GM19468 (cell line): ENCODE results near the gene VSTM2L.

Experiments
- ATAC-seq: cut with Tn5 transposase; IDR thresholded peaks from one replicate; pipeline ENCODE4 v1.9.1; 2021; ENCODE audit warnings: mild to moderate bottlenecking, moderate library complexity, moderate number of reproducible peaks; ENCODE audit not compliant: unreplicated experiment; ENCODE audit errors: extremely low read depth

The VSTM2L gene

DNA sequence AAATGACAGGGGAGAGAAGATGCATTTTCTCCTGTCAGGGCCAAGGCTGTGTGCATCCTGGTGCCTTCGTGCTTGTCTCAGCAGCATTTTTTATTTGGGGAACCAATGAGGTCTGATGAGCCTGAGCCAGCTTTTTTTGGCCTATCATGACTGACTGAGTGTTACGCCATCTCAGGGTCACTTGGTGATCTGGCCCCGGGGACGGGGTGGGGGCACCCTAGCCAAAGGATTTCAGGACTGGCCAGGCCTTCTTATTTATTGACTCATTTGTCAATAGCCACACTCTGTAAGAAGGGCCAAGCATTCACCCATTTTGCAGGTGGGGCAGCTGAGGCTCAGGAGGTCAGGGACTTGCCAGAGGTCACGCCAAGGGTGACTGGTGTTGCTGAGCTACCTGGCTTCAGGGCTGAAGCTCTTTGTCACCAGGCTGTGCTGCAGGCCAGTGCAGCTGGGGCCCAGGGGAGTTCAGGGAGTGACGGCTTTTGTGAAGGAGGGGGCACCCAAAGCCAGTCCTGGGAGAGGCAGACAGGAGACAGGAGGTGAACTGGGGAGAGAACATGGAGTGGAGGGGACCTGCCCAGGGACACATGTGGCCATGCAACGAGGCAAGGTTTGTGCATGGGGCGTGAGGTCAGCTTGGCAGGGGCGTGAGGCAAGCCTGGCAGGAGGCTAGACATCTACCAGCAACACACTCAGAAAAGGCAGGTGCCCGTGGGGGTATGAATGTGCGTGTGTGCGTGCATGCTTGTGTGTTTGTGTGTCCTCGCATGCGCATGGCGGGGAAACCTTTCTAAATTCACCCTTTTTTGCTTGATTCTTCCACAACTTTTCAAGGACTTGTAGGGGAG lies 31.1 kb downstream of the VSTM2L start:
- no peak for ATAC-seq

GRCh38 chr20:37934634-37935375 lies 31.9 kb downstream of the VSTM2L start:
- ATAC-seq, result no peak

- ATAC-seq, result no peak
Measured at GRCh38 chr20:37935435-37935834, 32.5 kb downstream of the VSTM2L start.

GRCh38 chr20:37936041-37936440 lies 33.1 kb downstream of the VSTM2L start:
- ATAC-seq, result no peak

DNA sequence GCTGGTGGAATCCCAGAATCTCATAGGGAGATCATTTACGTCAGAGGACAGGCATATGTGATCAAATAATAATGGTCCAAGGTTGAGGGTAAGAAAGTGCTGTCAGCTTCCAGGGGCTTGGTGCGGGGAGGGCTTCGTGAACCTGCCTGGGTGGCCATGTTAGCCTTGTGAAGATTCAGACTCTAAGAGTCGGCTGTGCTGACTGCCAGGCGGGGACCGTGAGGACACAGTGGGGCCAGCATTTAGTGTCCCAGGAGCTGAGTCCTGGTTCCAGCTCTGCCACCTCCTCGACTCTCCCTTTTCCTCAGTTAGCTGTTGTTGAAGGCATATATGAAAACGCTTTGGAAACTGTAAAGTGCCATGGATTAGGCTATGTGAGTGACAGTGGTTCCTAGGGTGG lies 33.5 kb downstream of the VSTM2L start:
- ATAC-seq, result no peak

- ATAC-seq, result no peak
Measured at GRCh38 chr20:37937686-37938085, 34.8 kb downstream of the VSTM2L start.

DNA sequence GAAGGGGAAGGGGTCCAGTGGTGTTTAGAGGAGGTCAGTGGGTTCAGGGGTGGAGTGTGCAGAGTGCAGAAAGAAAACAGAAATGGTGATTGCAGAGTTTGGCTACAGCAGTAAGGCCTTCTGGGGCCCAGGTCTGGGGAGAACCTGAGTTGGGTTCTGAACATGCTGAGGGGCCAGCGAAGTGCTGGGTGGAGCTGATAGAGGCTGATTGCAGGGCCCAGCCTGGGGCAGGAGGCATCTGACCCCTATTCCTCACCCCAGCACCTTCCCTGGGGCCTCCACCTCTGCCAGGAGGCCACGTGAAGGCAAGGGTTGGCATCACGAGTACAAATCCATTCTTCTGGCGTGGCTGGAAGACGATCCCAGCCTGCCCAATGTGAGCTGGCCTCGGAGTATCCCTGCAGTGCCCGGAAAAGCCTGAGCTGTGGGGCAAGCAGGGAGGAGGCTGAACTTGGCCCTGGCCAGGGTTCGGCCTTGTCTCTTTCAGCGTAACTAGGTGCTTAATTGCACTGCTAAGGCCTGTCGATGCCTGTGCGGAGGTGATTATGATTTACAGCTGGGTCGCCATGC lies 35.3 kb downstream of the VSTM2L start:
- ATAC-seq, result no peak

DNA sequence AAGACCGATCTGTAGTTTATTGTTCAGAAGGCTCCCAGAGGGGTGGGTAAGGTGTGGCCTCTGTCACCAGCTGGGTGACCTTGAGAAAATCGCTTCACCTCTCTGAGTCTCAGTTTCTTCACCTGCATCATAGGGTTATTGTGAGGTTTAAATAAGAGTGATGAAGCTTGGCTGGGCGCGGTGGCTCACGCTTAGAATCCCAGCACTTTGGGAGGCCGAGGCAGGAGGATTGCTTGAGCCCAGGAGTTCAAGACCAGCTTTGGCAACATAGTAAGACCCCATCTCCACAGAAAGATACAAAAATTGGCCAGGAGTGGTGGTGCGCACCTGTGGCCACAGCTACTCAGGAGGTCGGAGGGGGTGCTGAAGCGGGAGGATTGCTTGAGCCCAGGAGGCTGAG lies 36.0 kb downstream of the VSTM2L start:
- no peak for ATAC-seq

DNA sequence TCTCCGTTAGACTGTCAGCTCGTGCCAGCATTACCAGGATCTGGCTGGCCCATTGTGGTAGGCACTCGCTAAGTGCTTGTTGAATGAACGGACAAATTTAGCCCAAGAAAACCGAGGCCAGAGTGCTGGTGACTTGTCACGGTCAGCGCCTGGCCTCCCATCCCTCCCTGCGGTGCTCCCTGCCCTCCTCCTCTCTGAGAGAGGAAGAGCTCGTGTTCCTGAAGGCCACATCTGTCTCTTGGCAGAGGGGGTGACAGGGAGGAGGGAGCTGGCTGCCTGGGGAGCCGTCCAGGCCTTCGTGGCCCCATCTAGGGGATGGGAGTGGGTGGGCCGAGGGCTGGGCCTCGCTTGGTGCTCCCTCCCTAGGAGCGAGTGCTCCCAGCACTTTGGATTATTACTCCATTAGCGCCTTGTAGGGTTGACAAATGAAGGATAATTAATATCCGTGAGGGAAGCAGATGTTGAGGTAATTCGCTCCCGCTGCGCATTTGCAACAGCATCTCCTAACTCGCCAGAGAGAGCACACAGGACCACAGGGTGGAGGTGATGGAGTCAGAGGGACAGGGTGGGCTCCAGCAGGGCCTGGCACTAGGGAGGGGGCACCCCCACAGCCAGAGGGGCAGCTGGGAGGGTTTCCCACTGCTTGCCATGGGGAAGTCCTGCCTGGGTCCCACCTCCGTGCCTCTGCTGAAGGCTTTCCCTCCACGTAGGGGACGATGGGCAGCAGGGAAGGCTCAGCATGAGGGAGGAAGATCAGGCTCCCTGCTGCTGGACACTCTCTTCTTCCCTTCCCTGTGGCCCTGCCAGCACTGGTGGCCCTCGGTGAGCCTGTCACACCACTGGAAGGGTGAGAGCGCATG lies 37.0 kb downstream of the VSTM2L start:
- no peak for ATAC-seq

DNA sequence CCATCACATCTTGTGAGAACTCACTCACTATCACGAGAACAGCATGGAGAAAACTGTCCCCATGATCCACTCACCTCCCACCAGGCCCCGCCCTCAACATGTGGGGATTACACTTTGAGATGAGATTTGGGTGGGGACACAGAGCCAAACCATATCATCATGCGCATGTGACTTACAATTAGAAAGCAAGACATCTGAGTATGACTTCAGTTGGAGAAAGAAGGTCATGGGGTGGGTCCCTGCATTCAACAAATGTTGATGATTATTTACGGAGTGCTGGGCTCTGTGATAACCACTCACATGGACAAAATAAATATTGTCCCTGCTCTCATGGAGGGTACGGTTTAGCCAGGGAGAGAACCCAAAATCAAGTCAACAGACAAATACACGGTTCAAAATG lies 37.9 kb downstream of the VSTM2L start:
- ATAC-seq, result no peak

- no peak for ATAC-seq
Measured at GRCh38 chr20:37941332-37941731, 38.4 kb downstream of the VSTM2L start.

- ATAC-seq, result no peak
Measured at GRCh38 chr20:37941992-37942391, 39.1 kb downstream of the VSTM2L start.

DNA sequence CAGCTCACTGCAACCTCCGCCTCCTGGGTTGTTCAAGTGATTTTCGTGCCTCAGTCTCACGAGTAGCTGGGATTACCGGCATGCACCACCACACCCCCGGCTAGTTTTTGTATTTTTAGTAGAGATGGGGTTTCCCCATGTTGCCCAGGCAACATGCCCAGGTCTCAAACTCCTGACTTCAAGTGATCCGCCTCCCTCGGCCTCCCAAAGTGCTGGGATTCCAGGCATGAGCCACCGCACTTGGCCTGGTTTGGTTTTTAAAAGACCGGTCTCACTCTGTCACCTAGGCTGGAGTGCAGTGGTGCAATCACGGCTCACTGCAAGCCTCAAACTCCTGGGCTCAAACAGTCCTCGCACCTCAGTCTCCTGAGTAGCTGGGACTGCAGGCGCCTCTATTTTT lies 40.1 kb downstream of the VSTM2L start:
- no peak for ATAC-seq

GRCh38 chr20:37943501-37944455 lies 40.9 kb downstream of the VSTM2L start:
- no peak for ATAC-seq

- ATAC-seq, result no peak
Measured at GRCh38 chr20:37944456-37944981, 41.6 kb downstream of the VSTM2L start.

DNA sequence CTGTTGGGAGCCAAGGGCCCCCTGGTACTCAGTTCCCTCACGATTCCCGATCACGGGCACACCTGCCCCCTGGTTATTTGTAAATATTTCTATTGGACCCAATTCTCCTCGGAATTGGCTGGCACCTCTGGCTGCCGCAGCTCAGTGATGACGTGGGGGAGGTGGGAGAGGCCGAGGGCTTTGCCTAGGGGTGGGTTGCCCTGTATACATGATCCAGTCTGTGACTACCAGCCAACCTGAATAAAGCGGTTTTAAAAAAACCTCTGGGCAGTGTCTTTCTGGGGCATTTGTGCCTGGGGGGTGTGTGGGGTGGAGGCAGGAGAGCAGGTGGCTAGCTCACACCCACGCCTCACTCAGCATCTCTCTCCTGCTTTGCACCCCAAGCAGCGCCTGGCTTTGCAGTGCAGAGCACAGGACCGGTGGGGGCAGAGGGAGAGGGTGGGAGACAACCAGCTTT lies 42.2 kb downstream of the VSTM2L start:
- no peak for ATAC-seq

GRCh38 chr20:37946946-37947345 lies 44.0 kb downstream of the VSTM2L start:
- ATAC-seq, result no peak

- ATAC-seq, result no peak
Measured at GRCh38 chr20:37947943-37948342, 45.0 kb downstream of the VSTM2L start.

DNA sequence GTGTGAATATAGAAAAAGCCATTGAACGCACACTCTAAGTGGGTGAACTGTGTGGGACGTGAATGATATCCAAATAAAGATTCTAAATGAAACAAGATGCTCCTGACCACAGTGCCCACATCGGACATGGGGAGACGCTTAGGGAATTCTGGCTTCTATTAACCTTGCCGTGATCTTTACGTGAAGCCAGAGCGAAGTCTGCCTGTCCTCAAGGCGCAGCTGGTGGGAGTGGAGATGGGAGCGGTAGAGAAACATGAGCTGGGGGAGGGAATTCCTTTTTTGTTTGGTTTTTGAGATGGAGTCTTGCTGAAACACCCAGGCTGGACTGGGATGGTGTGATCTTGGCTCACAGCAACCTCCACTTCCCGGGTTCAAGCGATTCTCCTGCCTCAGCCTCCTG lies 46.0 kb downstream of the VSTM2L start:
- ATAC-seq, result no peak
